Chondrocyte (in vitro differentiated cells): ENCODE data around the gene NBEA. TPM values are rescaled to one million over a fixed set of nuclear protein-coding genes. Genes with fewer than 3 reads are reported as not detected.

Experiments used
- DNase-seq: peaks from one replicate; pipeline ENCODE4 v3.0.0; 2021; ENCODE audit warnings: mixed read lengths, low spot score
- H3K27ac Mint-ChIP-seq: one replicate; pipeline ENCODE4 v1.8.0; 2021; ENCODE audit warnings: mild to moderate bottlenecking, moderate library complexity, mixed read lengths; ENCODE audit not compliant: unreplicated experiment
- H3K27me3 Mint-ChIP-seq: 2 replicates; pipeline ENCODE4 v1.8.0; 2021; ENCODE audit warnings: low read depth, mixed read lengths
- H3K36me3 Mint-ChIP-seq: 2 replicates; pipeline ENCODE4 v1.8.0; 2021; ENCODE audit warnings: low read depth, mixed read lengths
- H3K4me1 Mint-ChIP-seq: 2 replicates; pipeline ENCODE4 v1.8.0; 2021; ENCODE audit warnings: low read depth, mild to moderate bottlenecking, mixed read lengths
- H3K4me3 Mint-ChIP-seq: one replicate; pipeline ENCODE4 v1.8.0; 2021; ENCODE audit warnings: mild to moderate bottlenecking, moderate library complexity, mixed read lengths; ENCODE audit not compliant: unreplicated experiment
- H3K9me3 Mint-ChIP-seq: 2 replicates; pipeline ENCODE4 v1.8.0; 2021; ENCODE audit warnings: low read depth, mixed read lengths
- CTCF ChIP-seq: fragments of 200-600 bp; sonication (generic); IDR thresholded peaks from 2 replicates; pipeline ENCODE4 v1.5.0; 2021; ENCODE audit warnings: antibody characterized with exemption, mild to moderate bottlenecking, moderate library complexity
- total RNA-seq: library from RNA; stranded (reverse); gene quantifications from 3 replicates; pipeline ENCODE4 v1.2.1, GENCODE V29; 2021

NBEA gene
- total RNA-seq, 1 donor from 2014 or later = 4.9 TPM

- H3K27me3 Mint-ChIP-seq = no peaks in the 10 kb centered on the region
- H3K9me3 Mint-ChIP-seq = no peaks in the 10 kb centered on the region
- H3K4me3 Mint-ChIP-seq = no peak overlapping the region
- H3K36me3 Mint-ChIP-seq = no peaks in the 10 kb centered on the region
- H3K4me1 Mint-ChIP-seq = peaks cover 10% of the 10 kb centered on the region
- no peak overlapping the region for H3K27ac Mint-ChIP-seq
- no peak for TF ChIP-seq CTCF
- DNase-seq = no peak
Measured at GRCh38 chr13:35649162-35649561, 707.1 kb downstream of the NBEA start.

DNA sequence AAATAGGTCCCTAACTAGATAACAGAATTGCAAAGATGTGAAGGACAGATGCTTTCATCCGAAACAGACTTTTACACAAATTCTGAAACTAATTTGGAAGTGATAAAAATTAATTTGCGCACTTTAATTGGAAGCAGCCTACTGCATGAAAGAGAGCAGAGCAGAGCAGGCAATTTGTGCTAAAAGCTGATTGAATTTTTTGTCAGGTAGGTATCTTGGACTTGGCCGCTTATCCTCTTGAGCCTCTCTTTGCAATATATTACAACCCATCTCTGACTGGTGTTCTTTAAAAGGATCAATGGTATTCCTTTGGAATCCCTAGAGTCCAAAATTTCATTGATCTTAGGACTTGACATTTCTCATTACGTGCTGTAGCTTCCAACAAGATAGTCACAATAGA, 717.7 kb downstream of the NBEA start:
- no peaks in the 10 kb centered on the region for H3K36me3 Mint-ChIP-seq
- H3K27ac Mint-ChIP-seq = no peak overlapping the region
- H3K4me1 Mint-ChIP-seq = no peaks in the 10 kb centered on the region
- no peaks in the 10 kb centered on the region for H3K9me3 Mint-ChIP-seq
- TF ChIP-seq CTCF = no peak
- H3K4me3 Mint-ChIP-seq = no peak overlapping the region
- no peak for DNase-seq
- H3K27me3 Mint-ChIP-seq = no peaks in the 10 kb centered on the region

DNA sequence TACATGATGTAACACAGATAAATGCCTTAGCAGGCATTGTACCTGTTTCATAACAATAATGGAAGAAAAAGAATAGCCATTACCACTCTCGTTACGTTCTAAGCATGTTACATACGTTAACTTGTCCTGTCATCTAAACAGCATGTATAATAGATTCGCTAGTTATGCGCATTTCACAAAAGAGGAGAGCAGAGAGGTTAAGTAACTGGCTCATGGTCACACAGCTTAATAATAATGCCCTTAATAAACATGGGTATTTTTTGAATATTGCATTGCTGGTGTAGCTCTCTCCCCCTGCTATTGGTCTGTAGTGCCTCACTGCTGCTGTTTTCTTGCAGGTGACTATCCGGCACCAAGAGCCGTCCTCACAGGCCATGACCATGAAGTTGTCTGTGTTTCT, 722.7 kb downstream of the NBEA start:
- Mint-ChIP-seq H3K4me3 (no peak overlapping the region), H3K27me3 (no peaks in the 10 kb centered on the region), H3K36me3 (peaks cover 2% of the 10 kb centered on the region), H3K4me1 (no peaks in the 10 kb centered on the region), H3K27ac (no peak overlapping the region), H3K9me3 (no peaks in the 10 kb centered on the region)
- no peak for TF ChIP-seq CTCF
- DNase-seq = no peak

DNA sequence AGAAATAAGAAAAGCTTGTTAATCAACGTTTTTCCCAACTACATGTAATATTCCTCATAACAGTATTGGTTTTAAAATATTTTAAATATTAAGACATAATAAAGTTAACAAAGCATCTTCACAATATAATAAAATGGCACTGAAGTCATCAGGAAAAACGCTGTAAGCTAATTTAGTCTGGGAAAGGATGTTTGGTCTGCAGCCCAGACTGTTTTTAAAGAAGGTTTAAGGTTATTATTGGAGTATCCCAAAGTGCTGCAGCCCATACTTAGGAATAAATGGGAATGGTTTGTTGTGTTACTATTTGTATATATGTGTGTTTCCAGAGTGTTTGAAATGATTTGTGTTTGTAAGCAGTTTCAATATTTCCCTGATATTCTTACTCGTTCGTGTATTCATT, 727.3 kb downstream of the NBEA start:
- no peaks in the 10 kb centered on the region for H3K9me3 Mint-ChIP-seq
- H3K4me1 Mint-ChIP-seq = no peaks in the 10 kb centered on the region

DNA sequence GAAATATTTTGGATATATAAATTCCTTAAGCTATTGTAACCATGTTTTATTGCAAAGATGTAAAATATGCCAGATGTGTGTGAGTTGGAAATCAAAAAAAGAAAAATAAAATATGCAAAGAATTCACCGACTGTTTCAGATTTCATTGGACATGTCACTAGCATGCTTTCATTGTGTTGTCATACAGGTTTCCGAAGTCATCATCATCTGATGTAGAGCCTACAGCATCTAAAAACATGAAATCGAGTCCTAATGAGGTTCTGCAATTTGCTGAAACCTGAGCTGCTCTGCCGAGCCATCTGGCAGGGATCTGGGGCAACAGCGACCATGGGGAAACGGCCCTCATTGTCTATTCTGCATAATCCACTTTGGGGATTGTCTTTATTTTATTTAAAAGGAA, 730.5 kb downstream of the NBEA start:
- H3K36me3 Mint-ChIP-seq = peaks cover 2% of the 10 kb centered on the region
- H3K27ac Mint-ChIP-seq = no peak overlapping the region
- H3K4me1 Mint-ChIP-seq = no peaks in the 10 kb centered on the region
- no peak overlapping the region for H3K4me3 Mint-ChIP-seq
- TF ChIP-seq CTCF = no peak
- H3K27me3 Mint-ChIP-seq = no peaks in the 10 kb centered on the region
- DNase-seq = no peak
- peaks cover 4% of the 10 kb centered on the region for H3K9me3 Mint-ChIP-seq

More for the DNA sequence above, 727.3 kb downstream of the NBEA start:
- Mint-ChIP-seq H3K36me3 (peaks cover 2% of the 10 kb centered on the region), H3K27ac (no peak overlapping the region), H3K27me3 (no peaks in the 10 kb centered on the region), H3K4me3 (no peak overlapping the region)
- no peak for TF ChIP-seq CTCF
- DNase-seq = no peak
